GM18507 (cell line): ENCODE measurements around the gene HLA-DQB1.
"Not testable (repeated sequence)": the region's sequence is repeated elsewhere in the genome, so short reads cannot be mapped to it uniquely, and the experiment has no call there.

Experiments
- DNase-seq: peaks from one replicate; pipeline ENCODE4 v3.0.0; 2011; ENCODE audit warnings: low read depth; ENCODE audit not compliant: insufficient read length; ENCODE audit errors: extremely low spot score
- FAIRE-seq: peaks from 2 replicates; lab custom pipeline; 2011; peaks lifted over from hg19 to GRCh38; lab: Jason Lieb, UNC

The HLA-DQB1 gene

GRCh38 chr6:32666420-32667300, at the start of gene HLA-DQB1:
TSS of gene HLA-DQB1 (minus strand) at chr6:32666657. CDS start at chr6:32666607, 50 bp downstream.
- FAIRE-seq: peak; percentile 99
- peak; percentile 54 for DNase-seq

GRCh38 chr6:32713241-32713640, 46.8 kb upstream of the HLA-DQB1 start:
- no peak for FAIRE-seq
- DNase-seq: no peak

GRCh38 chr6:32709625-32710024, 43.2 kb upstream of the HLA-DQB1 start:
- FAIRE-seq (no peak), DNase-seq (no peak)

- not testable (repeated sequence) for FAIRE-seq, DNase-seq
Measured at GRCh38 chr6:32705164-32705563, 38.7 kb upstream of the HLA-DQB1 start.

GRCh38 chr6:32703347-32703746, 36.9 kb upstream of the HLA-DQB1 start:
- DNase-seq: no peak
- FAIRE-seq: no peak

GRCh38 chr6:32700391-32701040, 34.1 kb upstream of the HLA-DQB1 start:
- no peak for DNase-seq
- peak; percentile 93 for FAIRE-seq

GRCh38 chr6:32697031-32697430, 30.6 kb upstream of the HLA-DQB1 start:
- FAIRE-seq: no peak

GRCh38 chr6:32692019-32692418, 25.6 kb upstream of the HLA-DQB1 start:
- DNase-seq (no peak), FAIRE-seq (peak; percentile 96)

More at GRCh38 chr6:32697031-32697430, 30.6 kb upstream of the HLA-DQB1 start:
- DNase-seq: no peak

- peak; percentile 96 for FAIRE-seq
- no peak for DNase-seq
Measured at GRCh38 chr6:32689531-32690501, 23.4 kb upstream of the HLA-DQB1 start.

GRCh38 chr6:32685603-32686002, 19.1 kb upstream of the HLA-DQB1 start:
- DNase-seq (peak; percentile 30), FAIRE-seq (peak; percentile 95)

- FAIRE-seq: no peak
Measured at GRCh38 chr6:32684246-32684645, 17.8 kb upstream of the HLA-DQB1 start.

GRCh38 chr6:32680055-32680454, 13.6 kb upstream of the HLA-DQB1 start:
- FAIRE-seq (no peak), DNase-seq (no peak)

More at GRCh38 chr6:32684246-32684645, 17.8 kb upstream of the HLA-DQB1 start:
- DNase-seq: no peak

- FAIRE-seq (no peak), DNase-seq (no peak)
Measured at GRCh38 chr6:32679492-32679891, 13.0 kb upstream of the HLA-DQB1 start.

GRCh38 chr6:32674123-32674522, 7.7 kb upstream of the HLA-DQB1 start:
- DNase-seq, FAIRE-seq: not testable (repeated sequence)

- not testable (repeated sequence) for DNase-seq, FAIRE-seq
Measured at GRCh38 chr6:32671908-32672307, 5.5 kb upstream of the HLA-DQB1 start.

GRCh38 chr6:32669893-32670292, 3.4 kb upstream of the HLA-DQB1 start:
- no peak for FAIRE-seq
- no peak for DNase-seq

GRCh38 chr6:32669240-32669639, 2.8 kb upstream of the HLA-DQB1 start:
- DNase-seq (no peak), FAIRE-seq (no peak)

GRCh38 chr6:32668226-32668747, 1.8 kb upstream of the HLA-DQB1 start:
- FAIRE-seq (peak; percentile 100), DNase-seq (peak; percentile 49)

GRCh38 chr6:32665661-32666060, 796 bp downstream of the HLA-DQB1 start:
- FAIRE-seq: peak; percentile 71
- DNase-seq: no peak
